ENCODE data around the gene FLVCR1. TPM values are rescaled to one million over a fixed set of nuclear protein-coding genes. Genes with fewer than 3 reads are reported as not detected.

The FLVCR1 gene

DNA sequence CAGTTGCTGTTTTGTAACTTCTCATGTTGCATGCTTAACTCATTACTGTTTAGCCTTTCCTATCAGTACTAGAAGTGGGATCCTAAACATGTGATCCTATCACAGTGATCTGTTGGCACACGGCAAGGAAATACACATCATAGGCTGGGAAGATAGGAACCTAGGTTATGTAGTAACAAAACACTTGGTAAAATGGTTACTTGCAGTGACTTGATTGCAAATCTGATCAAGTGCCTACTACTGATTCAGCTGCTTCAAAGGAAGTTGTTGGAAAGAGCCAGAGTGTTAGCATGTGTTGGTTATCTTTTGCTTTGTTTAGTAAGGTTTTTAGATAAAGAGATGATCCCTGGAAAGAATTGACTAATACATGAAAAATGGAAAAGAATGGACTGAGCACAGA, 83.4 kb downstream of the FLVCR1 start:
- Histone ChIP-seq H3K4me3 (ENCODE audit: low read length) (no peak overlapping the region), H3K4me2 (ENCODE audit: low read length) (no peak overlapping the region), H3K36me3 (ENCODE audit: insufficient read depth, low read length) (no peaks in the 10 kb centered on the region), H3K9ac (ENCODE audit: low read depth, low read length) (no peak overlapping the region), H3K27me3 (ENCODE audit: control insufficient read depth, insufficient read depth, low read length) (peaks cover 10% of the 10 kb centered on the region), H3K4me1 (ENCODE audit: control insufficient read depth, insufficient read depth, low read length) (no peaks in the 10 kb centered on the region), H3K9me3 (replicated peaks; ENCODE audit: low read length) (peaks cover 4% of the 10 kb centered on the region)

DNA sequence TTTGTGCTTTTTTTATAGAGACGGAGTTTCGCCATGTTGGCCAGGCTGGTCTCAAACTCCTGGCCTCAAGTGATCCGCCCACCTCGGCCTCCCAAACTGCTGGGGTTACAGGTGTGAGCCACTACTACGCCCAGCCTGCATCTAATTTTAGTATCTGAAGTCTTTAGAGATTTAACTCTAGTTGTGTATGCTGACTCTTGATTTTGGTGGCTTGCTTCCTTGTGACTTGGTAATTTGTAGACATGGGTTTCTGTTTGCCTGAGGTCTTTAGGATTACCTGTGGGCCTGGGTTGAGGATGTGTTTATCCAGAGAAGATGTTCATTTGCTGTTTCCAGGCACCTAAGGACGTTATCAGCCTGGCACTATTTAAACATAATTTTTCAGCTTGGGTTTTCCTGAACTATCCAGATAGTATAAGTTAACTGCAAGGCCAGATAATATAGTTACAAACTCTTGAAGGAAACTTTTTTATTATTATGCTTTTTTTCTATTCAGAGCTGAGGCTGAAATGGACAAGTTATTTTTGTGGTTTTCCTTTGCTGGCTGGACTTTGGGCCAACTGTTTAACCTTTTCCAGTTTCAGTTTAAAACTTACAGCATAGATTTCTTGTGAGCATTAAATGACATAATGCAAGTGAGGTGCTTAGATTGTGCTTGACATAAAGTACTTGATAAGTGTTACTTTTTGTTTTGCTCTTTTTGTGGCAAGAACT, 84.8 kb downstream of the FLVCR1 start:
- Histone ChIP-seq H3K4me1 (ENCODE audit: control insufficient read depth, insufficient read depth, low read length) (no peaks in the 10 kb centered on the region), H3K9ac (ENCODE audit: low read depth, low read length) (no peak overlapping the region), H3K9me3 (replicated peaks; ENCODE audit: low read length) (peaks cover 4% of the 10 kb centered on the region), H3K36me3 (ENCODE audit: insufficient read depth, low read length) (no peaks in the 10 kb centered on the region), H3K4me3 (ENCODE audit: low read length) (no peak overlapping the region), H3K27me3 (ENCODE audit: control insufficient read depth, insufficient read depth, low read length) (peaks cover 14% of the 10 kb centered on the region), H3K4me2 (ENCODE audit: low read length) (no peak overlapping the region)

DNA sequence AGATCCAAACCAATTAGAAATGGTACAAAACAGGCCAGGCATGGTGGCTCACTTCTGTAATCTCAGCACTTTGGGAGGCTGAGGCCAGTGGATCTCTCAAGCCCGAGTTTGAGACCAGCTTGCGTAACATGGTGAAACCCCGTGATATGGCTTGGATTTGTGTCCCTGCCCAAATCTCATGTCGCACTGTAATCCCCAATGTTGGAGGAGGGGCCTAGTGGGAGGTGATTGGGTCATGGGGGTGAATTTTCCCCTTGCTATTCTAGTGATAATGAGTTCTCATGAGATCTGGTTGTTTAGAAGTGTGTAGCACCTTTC, 85.3 kb downstream of the FLVCR1 start:
- no peaks in the 10 kb centered on the region for H3K36me3 ChIP-seq (ENCODE audit: insufficient read depth, low read length)
- H3K4me1 ChIP-seq (ENCODE audit: control insufficient read depth, insufficient read depth, low read length) = no peaks in the 10 kb centered on the region
- H3K4me3 ChIP-seq (ENCODE audit: low read length) = no peak overlapping the region
- H3K9ac ChIP-seq (ENCODE audit: low read depth, low read length) = no peak overlapping the region
- H3K4me2 ChIP-seq (ENCODE audit: low read length) = no peak overlapping the region
- peaks cover 14% of the 10 kb centered on the region for H3K27me3 ChIP-seq (ENCODE audit: control insufficient read depth, insufficient read depth, low read length)
- H3K9me3 ChIP-seq (replicated peaks; ENCODE audit: low read length) = peaks cover 4% of the 10 kb centered on the region

DNA sequence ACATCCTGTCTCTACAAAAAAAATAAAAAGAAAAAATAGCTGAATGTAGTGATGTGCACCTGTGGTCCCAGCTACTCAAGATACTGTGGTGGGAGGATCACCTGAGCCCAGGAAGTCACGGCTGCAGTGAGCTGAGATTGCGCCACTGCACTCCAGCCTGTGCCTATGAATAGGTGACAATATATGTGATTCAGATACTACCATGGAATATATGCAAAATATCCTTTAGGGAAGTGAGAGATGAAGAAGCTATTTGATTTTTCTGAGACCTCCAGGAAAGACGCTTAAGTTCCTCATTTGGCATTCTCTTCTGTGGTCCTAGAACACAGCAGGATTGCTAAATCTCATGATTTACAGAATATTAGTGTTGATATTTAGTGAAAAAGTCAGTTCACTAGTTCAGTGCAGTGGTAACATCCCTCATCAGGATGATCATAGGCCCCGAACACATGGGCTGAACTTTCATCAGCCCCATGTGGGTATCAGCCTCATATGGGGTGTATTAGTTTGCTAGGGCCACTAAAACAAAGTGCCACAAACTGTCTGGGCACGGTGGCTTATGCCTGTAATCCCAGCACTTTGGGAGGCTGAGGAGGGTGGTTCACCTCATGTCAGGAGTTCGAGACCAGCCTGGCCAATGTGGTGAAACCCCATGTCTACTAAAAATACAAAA, 86.3 kb downstream of the FLVCR1 start:
- H3K4me1 ChIP-seq (ENCODE audit: control insufficient read depth, insufficient read depth, low read length) = no peaks in the 10 kb centered on the region
- H3K9ac ChIP-seq (ENCODE audit: low read depth, low read length) = no peak overlapping the region
- H3K27me3 ChIP-seq (ENCODE audit: control insufficient read depth, insufficient read depth, low read length) = peaks cover 16% of the 10 kb centered on the region
- H3K4me3 ChIP-seq (ENCODE audit: low read length) = no peak overlapping the region
- H3K4me2 ChIP-seq (ENCODE audit: low read length) = no peak overlapping the region
- H3K36me3 ChIP-seq (ENCODE audit: insufficient read depth, low read length) = no peaks in the 10 kb centered on the region
- peaks cover 4% of the 10 kb centered on the region for H3K9me3 ChIP-seq (replicated peaks; ENCODE audit: low read length)

DNA sequence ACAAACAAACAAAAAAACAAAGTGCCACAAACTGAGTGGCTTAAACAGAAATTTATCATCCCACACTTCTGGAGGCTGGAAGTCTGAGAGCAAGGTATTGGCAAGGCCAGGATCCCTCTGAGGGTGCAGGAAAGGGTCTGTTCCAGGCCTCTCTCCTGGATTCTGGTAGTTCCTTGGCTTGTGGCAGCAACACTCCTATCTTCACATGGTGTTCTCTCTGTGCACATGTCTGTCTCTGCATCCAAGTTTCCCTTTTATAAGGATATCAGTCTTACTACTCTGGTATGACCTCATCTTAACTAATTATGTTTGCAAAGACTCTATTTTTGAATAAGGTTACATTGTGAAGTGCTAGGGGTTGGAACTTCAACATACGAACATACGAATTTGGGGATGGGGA, 87.0 kb downstream of the FLVCR1 start:
- Histone ChIP-seq H3K36me3 (ENCODE audit: insufficient read depth, low read length) (no peaks in the 10 kb centered on the region), H3K9me3 (replicated peaks; ENCODE audit: low read length) (peaks cover 2% of the 10 kb centered on the region), H3K4me3 (ENCODE audit: low read length) (no peak overlapping the region), H3K4me1 (ENCODE audit: control insufficient read depth, insufficient read depth, low read length) (peaks cover 6% of the 10 kb centered on the region), H3K9ac (ENCODE audit: low read depth, low read length) (no peak overlapping the region), H3K27me3 (ENCODE audit: control insufficient read depth, insufficient read depth, low read length) (peaks cover 21% of the 10 kb centered on the region), H3K4me2 (ENCODE audit: low read length) (no peak overlapping the region)

DNA sequence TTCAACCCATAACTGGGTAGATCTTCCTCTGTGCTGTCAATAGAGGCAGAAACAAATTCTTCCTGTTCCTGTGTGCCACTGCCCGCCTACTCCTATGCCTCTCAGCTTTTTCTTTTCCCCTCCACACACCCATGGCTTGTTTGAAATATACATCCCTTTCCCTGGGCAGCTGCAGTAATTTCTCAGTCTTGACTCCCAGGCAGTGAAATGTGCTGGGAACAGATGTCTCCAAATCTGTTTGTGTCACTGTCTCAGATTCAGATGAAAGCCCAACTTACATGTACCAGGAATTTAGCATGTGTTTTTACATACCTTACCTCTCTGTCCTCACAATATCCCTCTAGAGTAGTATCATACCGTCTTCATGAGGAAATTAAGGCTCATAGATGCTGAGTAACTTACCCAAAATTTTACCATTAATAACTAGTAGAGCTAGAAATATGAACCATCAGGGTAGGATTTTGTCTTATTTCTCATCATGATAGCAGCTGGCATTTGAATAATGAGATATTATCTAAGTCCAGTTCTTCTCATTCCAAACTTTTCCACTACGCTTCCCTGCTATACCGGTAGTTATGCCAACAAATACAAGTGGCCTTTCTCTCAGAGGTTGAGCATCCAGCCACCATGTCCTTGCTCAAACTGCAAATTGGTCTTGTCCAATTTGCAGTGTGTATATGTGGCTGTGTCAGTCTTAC, 87.5 kb downstream of the FLVCR1 start:
- H3K9me3 ChIP-seq (replicated peaks; ENCODE audit: low read length) = no peaks in the 10 kb centered on the region

DNA sequence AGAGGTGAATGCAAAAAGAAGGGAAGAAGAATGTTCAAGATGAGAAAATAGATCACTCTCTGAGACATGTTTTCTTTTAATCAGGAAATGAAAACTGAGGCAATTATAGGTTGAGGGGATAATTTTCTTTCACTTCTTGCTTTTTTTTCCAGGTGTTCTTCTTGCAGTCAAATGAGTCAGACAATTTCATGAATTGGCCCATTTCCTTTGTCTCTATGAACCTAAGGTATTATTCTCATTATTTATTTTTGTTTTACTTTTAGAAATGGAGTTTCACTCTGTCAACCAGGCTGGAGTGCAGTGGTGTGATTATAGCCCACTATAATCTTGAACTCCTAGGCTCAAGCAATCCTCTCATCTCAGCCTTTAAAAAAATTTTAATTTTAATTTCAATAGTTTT, 88.8 kb downstream of the FLVCR1 start:
- H3K4me3 ChIP-seq (ENCODE audit: low read length) = no peak overlapping the region
- no peak overlapping the region for H3K9ac ChIP-seq (ENCODE audit: low read depth, low read length)
- H3K4me1 ChIP-seq (ENCODE audit: control insufficient read depth, insufficient read depth, low read length) = peaks cover 17% of the 10 kb centered on the region
- no peaks in the 10 kb centered on the region for H3K36me3 ChIP-seq (ENCODE audit: insufficient read depth, low read length)
- no peaks in the 10 kb centered on the region for H3K9me3 ChIP-seq (replicated peaks; ENCODE audit: low read length)
- H3K27me3 ChIP-seq (ENCODE audit: control insufficient read depth, insufficient read depth, low read length) = peaks cover 29% of the 10 kb centered on the region
- H3K4me2 ChIP-seq (ENCODE audit: low read length) = no peak overlapping the region

More for the DNA sequence above, 87.5 kb downstream of the FLVCR1 start:
- peaks cover 9% of the 10 kb centered on the region for H3K4me1 ChIP-seq (ENCODE audit: control insufficient read depth, insufficient read depth, low read length)
- no peak overlapping the region for H3K4me2 ChIP-seq (ENCODE audit: low read length)
- no peak overlapping the region for H3K4me3 ChIP-seq (ENCODE audit: low read length)
- no peak overlapping the region for H3K9ac ChIP-seq (ENCODE audit: low read depth, low read length)
- H3K36me3 ChIP-seq (ENCODE audit: insufficient read depth, low read length) = no peaks in the 10 kb centered on the region
- H3K27me3 ChIP-seq (ENCODE audit: control insufficient read depth, insufficient read depth, low read length) = peaks cover 21% of the 10 kb centered on the region

Small RNA genes lying within 50 kb of the gene (small RNA-seq; reads per million reads assigned to genes)
- gene AC104333.1 (not detected), gene AC104333.2 (not detected)

Measured in skeletal muscle satellite cell (primary cell).